ENCODE data around the gene ARHGAP21. TPM values are rescaled to one million over a fixed set of nuclear protein-coding genes. Genes with fewer than 3 reads are reported as not detected.

Gene ARHGAP21
- 100 to 1,000 TPM in 1 of 2 donors, 10 to 100 TPM in 1; 99.6 to 120 TPM for total RNA-seq

GRCh38 chr10:24723788-24724380, at the start of gene ARHGAP21:
ARHGAP21 (minus strand) TSS chr10:24723887; CDS start chr10:24721899, 1,988 bp downstream.

Small RNAs within 50 kb of the gene (small RNA-seq; reads per million reads assigned to genes)
- gene RNA5SP305 = 0 reads per million in 2 donors

Other genes with a start within 250 kb of the ARHGAP21 start
- under 1 TPM; under 0.01 to 1.00 TPM for gene PRTFDC1, start 228.7 kb upstream of the ARHGAP21 start, total RNA-seq

Data from melanocyte of skin (primary cell).